Heart left ventricle (tissue), 16 donors: ENCODE results near the gene POLR1G. TPM values are rescaled to one million over a fixed set of nuclear protein-coding genes. Genes with fewer than 3 reads are reported as not detected.

Source experiments
- ATAC-seq, 4 donors: fragments of 200-7000 bp; cut with Tn5 transposase; one replicate each; pipeline ENCODE4 v1.9.1; 2020 to 2022; ENCODE audit warnings: moderate library complexity in 4 of 4, mild to moderate bottlenecking in 3 of 4, moderate number of reproducible peaks in 1 of 4
- DNase-seq, 5 donors: peaks; one replicate each; pipeline ENCODE4 v3.0.0-alpha.2; 2020
- H3K27ac ChIP-seq, 12 donors: fragments of 200-600 bp; sonication (generic) in 4 of 12; one replicate each; pipeline versions ENCODE4 v1.5.0 to v1.8.0; 2016 to 2022; ENCODE audit warnings: mild to moderate bottlenecking in 2 of 12
- H3K27me3 ChIP-seq, 9 donors: fragments of 200-600 bp; sonication (generic) in 2 of 9; one replicate each; pipeline versions ENCODE4 v1.5.1 to v1.8.0; 2016 to 2022; ENCODE audit warnings: mild to moderate bottlenecking in 3 of 9
- H3K36me3 ChIP-seq, 9 donors: fragments of 200-600 bp; sonication (generic) in 2 of 9; one replicate each; pipeline versions ENCODE4 v1.5.0 to v1.8.0; 2018 to 2022; ENCODE audit warnings: mild to moderate bottlenecking in 2 of 9
- H3K4me1 ChIP-seq, 12 donors: fragments of 200-600 bp; sonication (generic) in 4 of 12; one replicate each; pipeline versions ENCODE4 v1.5.0 to v1.8.0; 2016 to 2022; ENCODE audit warnings: mild to moderate bottlenecking in 3 of 12
- H3K4me3 ChIP-seq, 12 donors: fragments of 200-600 bp; sonication (generic) in 4 of 12; one replicate each; pipeline versions ENCODE4 v1.5.0 to v1.8.0; 2017 to 2022; ENCODE audit warnings: mild to moderate bottlenecking in 9 of 12, moderate library complexity in 4 of 12
- H3K9me3 ChIP-seq, 12 donors: fragments of 200-600 bp; sonication (generic) in 4 of 12; one replicate each; pipeline versions ENCODE4 v1.5.0 to v1.8.0; 2016 to 2022; ENCODE audit warnings: mild to moderate bottlenecking in 1 of 12
- POLR2A ChIP-seq, 2 donors: fragments of 450-650 bp; IDR thresholded peaks; one replicate each; pipeline ENCODE4 v1.6.1; 2017; ENCODE audit warnings: antibody characterized with exemption in 2 of 2, mild to moderate bottlenecking in 2 of 2, moderate library complexity in 2 of 2
- WGBS, 4 donors: extraction: QIAGEN DNeasy Blood & Tissue Kit in 2 of 4; methylation state at CpG; one replicate each; pipeline versions ENCODE4 v1.1.5 to v1.1.7; 2013 to 2018; 5-methylcytosine and 5-hydroxymethylcytosine counted together
- intact Hi-C, 10 donors: fragments of 100-400 bp; cut with DNase I; formaldehyde crosslinking; loops; one replicate each; pipeline versions ENCODE4 v1.11.1 to v1.14.2; 2022
- polyA plus RNA-seq, 2 donors: library from polyadenylated mRNA; stranded (reverse); fragments of 200-250 nt; gene quantifications; one replicate each; pipeline ENCODE4 v1.2.3, GENCODE V29; 2013
- total RNA-seq, 9 donors: library from RNA; depleted of rRNA in 2 of 9; stranded (reverse); fragments of >200 nt in 2 of 9; fragmentation: NEBNext Ultra II Directional in 3 of 9; extraction: Animal tissue kit (Norgen Biotek cat#: 25700) in 3 of 9; gene quantifications; one replicate each; pipeline versions ENCODE4 v1.1.0 to v1.2.4, GENCODE V29; 2016 to 2023
- TF ChIP-seq, protein P1 (sequence below), 12 donors: fragments of 200-600 bp; sonication (generic) in 4 of 12; IDR thresholded peaks; one replicate each; pipeline versions ENCODE4 v1.5.0 to v1.8.0; 2018 to 2022; ENCODE audit warnings: antibody characterized with exemption in 12 of 12, mild to moderate bottlenecking in 5 of 12
- donor health status: ischemic (EF 13 %, LVEDD 7.1; RV severe dilation, severe dysfunction).
- donor health status: healthy with polysubstance abuse.
- donor health status: DM: no; HTN: yes; CAD: no.
- donor health status: DM: no; HTN: no; CAD: no.
- donor health status: ischemic (EF 25% LVEDD 6.9; RV normal size, moderate dysfunction).
- donor health status: ischemic (EF 25% LVEDD 5.7; RV mildly dilated, moderate dysfunction).
- donor health status: healthy.
- donor health status: DM: yes; HTN: yes; CAD: no.
- donor health status: ischemic (EF 35%, LVEDD 5.7; RV mildly dilated, moderate dysfunction).
- donor health status: nonischemic (EF 11% LVEDD 7.7; RV severe dilation, severe dysfunction).
- donor health status: DM: yes; HTN: yes; CAD: no.
- donor health status: PGD.
- donor health status: ischemic (EF 29% LVEDD 5.4; RV normal size, mild dysfunction).
- donor health status: nonischemic (EF 23%, LVEDD 6.1; RV moderate dilation, normal function).

POLR1G gene
- total and polyA plus RNA-seq, 11 donors: 4.4 to 10.6 (median 6.9) TPM

DNA sequence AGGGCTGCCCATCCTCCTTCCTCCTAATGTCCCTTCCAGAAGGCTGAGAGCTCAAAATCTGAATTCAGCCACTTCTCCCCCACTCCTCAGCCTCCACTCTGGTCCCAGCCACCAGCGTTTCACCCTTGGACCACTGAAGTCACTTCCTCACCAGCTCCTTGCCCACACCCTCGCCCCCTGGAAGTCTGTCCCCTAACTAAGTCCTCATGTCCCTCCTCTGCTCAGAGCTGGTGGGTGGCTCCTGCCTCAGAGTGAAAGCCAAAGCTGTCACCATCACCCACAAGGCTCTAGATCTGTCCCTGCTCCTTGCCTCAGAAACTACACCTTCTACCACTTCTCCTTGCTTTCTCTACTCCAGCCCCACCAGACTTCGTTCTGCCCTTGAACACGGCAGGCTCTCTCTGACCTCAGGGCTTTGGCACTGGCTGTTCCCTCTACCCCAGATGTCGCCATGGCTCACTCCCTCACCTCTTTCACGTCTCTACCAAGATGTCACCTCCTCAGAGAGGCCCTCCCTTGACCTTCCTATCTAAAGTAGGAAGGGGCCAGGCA lies 15.6 kb downstream of the POLR1G start:
- peaks cover 0 to 45% (median 24%) of the 10 kb centered on the region in 9 donors for H3K36me3 ChIP-seq
- H3K4me1 ChIP-seq: peaks cover 2 to 64% (median 25%) of the 10 kb centered on the region in 12 donors
- H3K27ac ChIP-seq: peak overlapping the region in 2 of 12 donors; percentile 13 to 98
- TF ChIP-seq, protein P1, sequence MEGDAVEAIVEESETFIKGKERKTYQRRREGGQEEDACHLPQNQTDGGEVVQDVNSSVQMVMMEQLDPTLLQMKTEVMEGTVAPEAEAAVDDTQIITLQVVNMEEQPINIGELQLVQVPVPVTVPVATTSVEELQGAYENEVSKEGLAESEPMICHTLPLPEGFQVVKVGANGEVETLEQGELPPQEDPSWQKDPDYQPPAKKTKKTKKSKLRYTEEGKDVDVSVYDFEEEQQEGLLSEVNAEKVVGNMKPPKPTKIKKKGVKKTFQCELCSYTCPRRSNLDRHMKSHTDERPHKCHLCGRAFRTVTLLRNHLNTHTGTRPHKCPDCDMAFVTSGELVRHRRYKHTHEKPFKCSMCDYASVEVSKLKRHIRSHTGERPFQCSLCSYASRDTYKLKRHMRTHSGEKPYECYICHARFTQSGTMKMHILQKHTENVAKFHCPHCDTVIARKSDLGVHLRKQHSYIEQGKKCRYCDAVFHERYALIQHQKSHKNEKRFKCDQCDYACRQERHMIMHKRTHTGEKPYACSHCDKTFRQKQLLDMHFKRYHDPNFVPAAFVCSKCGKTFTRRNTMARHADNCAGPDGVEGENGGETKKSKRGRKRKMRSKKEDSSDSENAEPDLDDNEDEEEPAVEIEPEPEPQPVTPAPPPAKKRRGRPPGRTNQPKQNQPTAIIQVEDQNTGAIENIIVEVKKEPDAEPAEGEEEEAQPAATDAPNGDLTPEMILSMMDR (IDR thresholded peaks at IDR 0.05): no peak
- TF ChIP-seq POLR2A (IDR thresholded peaks at IDR 0.05): no peak
- no peak for ATAC-seq
- no peak overlapping the region for H3K4me3 ChIP-seq
- intact Hi-C loops: loop anchor here in 4 of 10 donors (2.0 to 10.0 kb wide), 4 partner anchors 15 to 223 kb away; partner anchors contain the start of genes POLR1G (in 3 of the 4) and OPA3 (in 1 of the 4)
- DNase-seq: peak in 1 of 5 donors; percentile 32
- H3K9me3 ChIP-seq: no peaks in the 10 kb centered on the region
- WGBS, 4 donors: 74 to 86% (median 84%) methylated on average over 6 of the region's 6 CpGs
- H3K27me3 ChIP-seq: no peaks in the 10 kb centered on the region

DNA sequence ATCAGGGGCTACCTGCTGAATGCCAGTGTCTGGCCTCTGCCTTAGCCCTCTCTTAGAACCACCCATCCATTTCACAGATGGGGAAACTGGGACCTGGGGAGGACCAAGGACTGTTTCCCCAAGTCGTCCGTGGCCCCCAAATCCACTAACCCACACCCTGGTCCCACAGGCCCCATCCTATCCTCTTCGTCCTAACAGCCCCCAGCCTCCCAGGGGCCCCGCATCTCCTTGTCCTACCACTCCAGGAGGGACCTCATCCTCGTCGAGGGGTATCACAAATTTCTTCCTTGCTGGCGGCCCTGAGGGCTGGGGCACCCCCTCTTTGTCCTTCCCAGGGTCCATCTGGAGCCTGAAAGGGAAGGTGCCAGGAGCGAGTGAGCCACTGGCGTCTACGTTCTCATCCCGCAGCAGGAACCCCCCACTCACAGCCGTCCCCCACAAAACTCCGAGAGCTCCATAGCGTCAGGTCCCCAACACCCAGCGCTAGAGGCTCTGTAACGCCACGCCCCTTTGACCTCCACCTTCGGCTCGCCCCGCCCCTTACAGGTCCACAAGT lies 16.7 kb downstream of the POLR1G start:
- H3K27ac ChIP-seq: peak overlapping the region; percentile 66 to 98 (median 92)
- peaks cover 0 to 35% (median 13%) of the 10 kb centered on the region in 9 donors for H3K36me3 ChIP-seq
- H3K9me3 ChIP-seq: no peaks in the 10 kb centered on the region
- H3K4me1 ChIP-seq: peaks cover 2 to 73% (median 29%) of the 10 kb centered on the region in 12 donors
- WGBS, 4 donors: 13 to 16% (median 16%) methylated on average over 20 of the region's 20 CpGs
- ATAC-seq: no peak
- intact Hi-C loops: loop anchor here in 4 of 10 donors (2.0 to 10.0 kb wide), 4 partner anchors 16 to 222 kb away; partner anchors contain the start of genes POLR1G (in 3 of the 4) and OPA3 (in 1 of the 4)
- TF ChIP-seq, protein P1 (IDR thresholded peaks at IDR 0.05): no peak
- TF ChIP-seq POLR2A (IDR thresholded peaks at IDR 0.05): no peak
- H3K4me3 ChIP-seq: peak overlapping the region; percentile 38 to 83 (median 70)
- no peak for DNase-seq
- H3K27me3 ChIP-seq: no peaks in the 10 kb centered on the region

DNA sequence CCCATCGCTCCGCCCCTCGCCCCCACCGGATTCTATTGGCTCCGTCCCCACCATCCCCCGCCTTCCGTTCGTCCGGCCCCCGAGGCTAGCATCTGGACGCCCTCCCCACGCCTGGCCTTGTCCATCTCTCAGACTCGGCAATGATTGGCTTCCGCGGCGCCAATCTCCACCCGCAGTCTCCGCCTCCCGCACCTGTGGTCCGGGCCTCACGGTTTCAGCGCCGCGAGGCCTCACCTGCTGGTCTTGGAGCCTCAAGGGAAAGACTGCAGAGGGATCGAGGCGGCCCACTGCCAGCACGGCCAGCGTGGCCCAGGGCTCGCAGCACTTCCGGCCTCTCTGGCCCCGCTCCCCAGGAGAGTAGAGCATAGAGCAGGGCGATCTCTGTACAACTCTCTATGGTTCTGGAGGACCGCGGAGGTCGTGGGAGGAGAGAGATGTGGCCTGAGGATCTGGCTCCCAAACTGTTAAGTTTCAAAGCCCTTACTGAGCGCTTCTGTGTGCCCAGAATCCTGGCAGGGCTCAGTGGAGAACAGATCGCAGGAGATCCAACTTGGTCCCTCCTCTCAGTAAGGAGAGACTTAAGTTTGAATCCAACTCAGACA lies 17.2 kb downstream of the POLR1G start, which contains the start of gene ERCC1:
Gene ERCC1 (minus strand): TSS at position 329 of the 602 bp plus-strand sequence. CDS start 543 bp downstream, outside the sequence.
- ATAC-seq (peak; percentile 76 to 89 (median 86)), DNase-seq (peak; percentile 94 to 97 (median 95))
- Histone ChIP-seq H3K36me3 (peaks cover 0 to 29% (median 9%) of the 10 kb centered on the region in 9 donors), H3K27me3 (peaks cover 0 to 4% (median 0%) of the 10 kb centered on the region in 9 donors), H3K27ac (peak within 1 kb of the TSS; percentile 66 to 98 (median 92)), H3K4me3 (peak within 1 kb of the TSS; percentile 38 to 83 (median 70)), H3K9me3 (no peaks in the 10 kb centered on the region), H3K4me1 (peaks cover 2 to 73% (median 32%) of the 10 kb centered on the region in 12 donors)
- TF ChIP-seq POLR2A (IDR thresholded peaks at IDR 0.05): peak in 1 of 2 donors; percentile 29
- TF ChIP-seq, protein P1 (IDR thresholded peaks at IDR 0.05): no peak
- intact Hi-C loops: loop anchor here in 4 of 10 donors (2.0 to 10.0 kb wide), 4 partner anchors 17 to 221 kb away; partner anchors contain the start of genes POLR1G (in 3 of the 4) and OPA3 (in 1 of the 4)
- whole genome bisulfite sequencing, 4 donors: 0 to 1% (median 1%) methylated on average over 28 to 37 of the region's 37 CpGs
